H9 (cell line): ENCODE measurements around the gene PTPRJ. TPM values are rescaled to one million over a fixed set of nuclear protein-coding genes. Genes with fewer than 3 reads are reported as not detected.
"Not testable (repeated sequence)": the region's sequence is repeated elsewhere in the genome, so short reads cannot be mapped to it uniquely, and the experiment has no call there.

ENCODE experiments used
- DNase-seq: peaks from one replicate; pipeline ENCODE4 v3.0.0-alpha.2; 2017
- H2AFZ ChIP-seq: one replicate; pipeline ENCODE4 v1.6.1; 2013; ENCODE audit warnings: mild to moderate bottlenecking, low read length, control low read depth, moderate library complexity
- H2AK5ac ChIP-seq: 2 replicates; pipeline ENCODE4 v1.6.1; 2013; ENCODE audit warnings: low read length, control low read depth, mixed read lengths; ENCODE audit not compliant: insufficient read length
- H2BK120ac ChIP-seq: one replicate; pipeline ENCODE4 v1.6.1; 2013; ENCODE audit warnings: low read depth, mild to moderate bottlenecking, low read length, control low read depth, inconsistent platforms; ENCODE audit not compliant: poor library complexity, severe bottlenecking
- H2BK12ac ChIP-seq: 2 replicates; pipeline ENCODE4 v1.6.1; 2013; ENCODE audit warnings: low read length, control low read depth, mixed read lengths, low read depth; ENCODE audit not compliant: insufficient read length
- H2BK15ac ChIP-seq: 2 replicates; pipeline ENCODE4 v1.6.1; 2013; ENCODE audit warnings: low read depth, low read length, control low read depth
- H2BK20ac ChIP-seq: one replicate; pipeline ENCODE4 v1.6.1; 2013; ENCODE audit warnings: low read depth, mild to moderate bottlenecking, low read length, control low read depth, inconsistent platforms; ENCODE audit not compliant: poor library complexity, severe bottlenecking
- H2BK5ac ChIP-seq: 2 replicates; pipeline ENCODE4 v1.6.1; 2013; ENCODE audit warnings: low read length, control low read depth, mixed read lengths; ENCODE audit not compliant: insufficient read length
- H3K14ac ChIP-seq: 2 replicates; pipeline ENCODE4 v1.6.1; 2013; ENCODE audit warnings: low read length, control low read depth; ENCODE audit not compliant: insufficient read depth
- H3K18ac ChIP-seq: 2 replicates; pipeline ENCODE4 v1.6.1; 2013; ENCODE audit warnings: low read depth, mild to moderate bottlenecking, mixed read lengths, low read length, control low read depth; ENCODE audit not compliant: insufficient read length
- H3K23ac ChIP-seq: 2 replicates; pipeline ENCODE4 v1.6.1; 2013; ENCODE audit warnings: low read length, control low read depth, mixed read lengths, low read depth; ENCODE audit not compliant: insufficient read length
- H3K23me2 ChIP-seq: 2 replicates; pipeline ENCODE4 v1.6.1; 2013; ENCODE audit warnings: low read depth, mild to moderate bottlenecking, mixed read lengths, low read length, control low read depth; ENCODE audit not compliant: insufficient read length, poor library complexity, severe bottlenecking
- H3K27ac ChIP-seq: 2 replicates; pipeline ENCODE4 v1.5.1; 2013; ENCODE audit warnings: low read length, control low read depth, mixed read lengths, low read depth; ENCODE audit not compliant: insufficient read length
- H3K27me3 ChIP-seq: 2 replicates; pipeline ENCODE4 v1.6.1; 2013; ENCODE audit warnings: low read length, control low read depth, inconsistent platforms; ENCODE audit not compliant: insufficient read depth
- H3K4ac ChIP-seq: 2 replicates; pipeline ENCODE4 v1.6.1; 2013; ENCODE audit warnings: low read depth, mild to moderate bottlenecking, control low read depth, inconsistent platforms, low read length, moderate library complexity
- H3K4me1 ChIP-seq: 2 replicates; pipeline ENCODE4 v1.6.1; 2013; ENCODE audit warnings: low read length, control low read depth, inconsistent platforms; ENCODE audit not compliant: insufficient read depth
- H3K4me2 ChIP-seq: 2 replicates; pipeline ENCODE4 v1.6.1; 2013; ENCODE audit warnings: low read length, control low read depth, mixed read lengths; ENCODE audit not compliant: insufficient read length, insufficient read depth
- H3K56ac ChIP-seq: 2 replicates; pipeline ENCODE4 v1.6.1; 2013; ENCODE audit warnings: low read depth, mild to moderate bottlenecking, mixed read lengths, low read length, control low read depth; ENCODE audit not compliant: insufficient read length
- H3K79me1 ChIP-seq: 2 replicates; pipeline ENCODE4 v1.6.1; 2013; ENCODE audit warnings: low read depth, mild to moderate bottlenecking, moderate library complexity, low read length, control low read depth, inconsistent platforms; ENCODE audit not compliant: insufficient read depth, poor library complexity, severe bottlenecking
- H3K79me2 ChIP-seq: 2 replicates; pipeline ENCODE4 v1.6.1; 2013; ENCODE audit warnings: low read length, control low read depth, inconsistent platforms; ENCODE audit not compliant: insufficient read depth
- H3K9ac ChIP-seq: 2 replicates; pipeline ENCODE4 v1.6.1; 2013; ENCODE audit warnings: low read length, control low read depth, mixed read lengths; ENCODE audit not compliant: insufficient read length; ENCODE audit errors: extremely low read depth
- H3K9me3 ChIP-seq: one replicate; pipeline ENCODE4 v1.6.1; 2013; ENCODE audit warnings: low read depth, low read length, inconsistent platforms; ENCODE audit not compliant: control insufficient read depth
- H3T11ph ChIP-seq: one replicate; pipeline ENCODE4 v1.6.1; 2013; ENCODE audit warnings: mild to moderate bottlenecking, low read length, control low read depth, inconsistent platforms
- H4K20me1 ChIP-seq: one replicate; pipeline ENCODE4 v1.6.1; 2013; ENCODE audit not compliant: control insufficient read depth, insufficient read length, insufficient read depth
- H4K5ac ChIP-seq: 2 replicates; pipeline ENCODE4 v1.6.1; 2013; ENCODE audit warnings: low read depth, mild to moderate bottlenecking, mixed read lengths, low read length, control low read depth; ENCODE audit not compliant: insufficient read length
- H4K8ac ChIP-seq: replicated peaks from 2 replicates; pipeline ENCODE4 v1.6.1; 2013; ENCODE audit warnings: low read length, control low read depth, mixed read lengths, low read depth; ENCODE audit not compliant: insufficient read length
- H4K91ac ChIP-seq: 2 replicates; pipeline ENCODE4 v1.6.1; 2013; ENCODE audit warnings: low read depth, mild to moderate bottlenecking, moderate library complexity, mixed read lengths, low read length, control low read depth; ENCODE audit not compliant: insufficient read length
- H3K27ac Mint-ChIP-seq, 3 experiments: 2 replicates in 2 of 3; 3 replicates in 1 of 3; pipeline ENCODE4 v1.8.0; 2020 to 2021; ENCODE audit warnings: mixed read lengths in 3 of 3, mild to moderate bottlenecking in 1 of 3, moderate library complexity in 1 of 3
- H3K27me3 Mint-ChIP-seq: 2 replicates; pipeline ENCODE4 v1.8.0; 2021; ENCODE audit warnings: low read depth, mild to moderate bottlenecking, moderate library complexity, mixed read lengths
- H3K36me3 Mint-ChIP-seq, 3 experiments: 2 replicates in 2 of 3; 3 replicates in 1 of 3; pipeline ENCODE4 v1.8.0; 2020 to 2021; ENCODE audit warnings: low read depth in 3 of 3, mixed read lengths in 3 of 3; ENCODE audit not compliant: insufficient read depth in 1 of 3
- H3K4me1 Mint-ChIP-seq, 2 experiments: 2 replicates each; pipeline ENCODE4 v1.8.0; 2020; ENCODE audit warnings: mixed read lengths in 2 of 2
- H3K4me3 Mint-ChIP-seq, 2 experiments: 2 replicates in 1 of 2; 3 replicates in 1 of 2; pipeline ENCODE4 v1.8.0; 2020 to 2021; ENCODE audit warnings: mild to moderate bottlenecking in 2 of 2, mixed read lengths in 2 of 2, moderate library complexity in 1 of 2
- H3K9me3 Mint-ChIP-seq, 2 experiments: 2 replicates in 1 of 2; 3 replicates in 1 of 2; pipeline ENCODE4 v1.8.0; 2020; ENCODE audit warnings: mild to moderate bottlenecking in 2 of 2, mixed read lengths in 2 of 2, moderate library complexity in 1 of 2
- WGBS: extraction: QIAGEN DNeasy Blood & Tissue Kit; methylation state at CpG from one replicate; pipeline ENCODE4 v1.1.7; 2013; ENCODE audit warnings: missing lambda C conversion rate, low lambda C conversion rate, mixed read lengths; ENCODE audit not compliant: insufficient read length; ENCODE audit errors: extremely low coverage; 5-methylcytosine and 5-hydroxymethylcytosine counted together
- total RNA-seq: library from RNA; stranded (reverse); gene quantifications from 2 replicates; pipeline ENCODE4 v1.2.1, GENCODE V29; 2021
- TF ChIP-seq, protein P1 (sequence below): fragments of 200-600 bp; sonication (generic); conservative IDR thresholded peaks from 3 replicates; pipeline ENCODE4 v1.8.0; 2021; ENCODE audit warnings: antibody characterized with exemption, mild to moderate bottlenecking

The PTPRJ gene
- total RNA-seq, 1 experiment from 2014 or later, result 10.6 TPM

DNA sequence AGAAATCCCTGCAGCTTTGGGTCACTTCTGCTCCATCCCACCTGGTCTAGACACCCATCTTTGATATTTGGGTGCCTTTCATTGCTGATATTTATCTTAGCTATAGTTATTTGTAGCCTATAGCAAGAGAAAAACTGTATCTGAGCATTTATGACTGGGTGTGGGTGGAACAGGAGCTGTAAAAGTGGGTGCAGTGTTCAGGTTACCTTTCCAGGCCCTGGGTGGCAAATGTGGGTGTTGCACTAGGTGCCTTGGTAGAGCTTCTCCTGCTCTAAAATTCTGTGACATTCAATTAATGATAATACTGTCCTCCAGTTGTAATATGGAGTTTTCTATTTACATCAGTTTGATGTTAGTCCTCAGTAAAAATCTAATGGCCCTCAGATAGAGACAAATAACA, 157.9 kb downstream of the PTPRJ start:
- Histone ChIP-seq H3K9me3 (no peaks in the 10 kb centered on the region), H3K4ac (no peak overlapping the region), H3K4me1 (no peaks in the 10 kb centered on the region), H4K5ac (no peak overlapping the region), H2BK120ac (no peak overlapping the region), H3K4me2 (no peak overlapping the region), H3K9ac (no peak overlapping the region), H3T11ph (no peak overlapping the region), H3K18ac (no peak overlapping the region), H3K27me3 (no peaks in the 10 kb centered on the region), H2AFZ (no peak overlapping the region), H4K8ac (no peak overlapping the region), H3K27ac (no peak overlapping the region), H2AK5ac (no peak overlapping the region), H3K79me1 (no peaks in the 10 kb centered on the region), H3K79me2 (no peaks in the 10 kb centered on the region), H3K14ac (no peak overlapping the region), H2BK12ac (no peak overlapping the region), H4K91ac (no peak overlapping the region), H4K20me1 (no peaks in the 10 kb centered on the region), H2BK20ac (no peak overlapping the region), H3K23me2 (no peaks in the 10 kb centered on the region), H3K56ac (no peak overlapping the region), H3K23ac (no peak overlapping the region), H2BK5ac (no peak overlapping the region), H2BK15ac (no peak overlapping the region)
- no peak for DNase-seq
- TF ChIP-seq, protein P1, sequence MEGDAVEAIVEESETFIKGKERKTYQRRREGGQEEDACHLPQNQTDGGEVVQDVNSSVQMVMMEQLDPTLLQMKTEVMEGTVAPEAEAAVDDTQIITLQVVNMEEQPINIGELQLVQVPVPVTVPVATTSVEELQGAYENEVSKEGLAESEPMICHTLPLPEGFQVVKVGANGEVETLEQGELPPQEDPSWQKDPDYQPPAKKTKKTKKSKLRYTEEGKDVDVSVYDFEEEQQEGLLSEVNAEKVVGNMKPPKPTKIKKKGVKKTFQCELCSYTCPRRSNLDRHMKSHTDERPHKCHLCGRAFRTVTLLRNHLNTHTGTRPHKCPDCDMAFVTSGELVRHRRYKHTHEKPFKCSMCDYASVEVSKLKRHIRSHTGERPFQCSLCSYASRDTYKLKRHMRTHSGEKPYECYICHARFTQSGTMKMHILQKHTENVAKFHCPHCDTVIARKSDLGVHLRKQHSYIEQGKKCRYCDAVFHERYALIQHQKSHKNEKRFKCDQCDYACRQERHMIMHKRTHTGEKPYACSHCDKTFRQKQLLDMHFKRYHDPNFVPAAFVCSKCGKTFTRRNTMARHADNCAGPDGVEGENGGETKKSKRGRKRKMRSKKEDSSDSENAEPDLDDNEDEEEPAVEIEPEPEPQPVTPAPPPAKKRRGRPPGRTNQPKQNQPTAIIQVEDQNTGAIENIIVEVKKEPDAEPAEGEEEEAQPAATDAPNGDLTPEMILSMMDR, result no peak
- Mint-ChIP-seq H3K27ac (no peak overlapping the region), H3K4me1 (peaks cover 10 to 13% of the 10 kb centered on the region in 2 experiments), H3K27me3 (no peaks in the 10 kb centered on the region), H3K36me3 (peaks cover 9 to 13% (median 11%) of the 10 kb centered on the region in 3 experiments; a peak in 5 of 7 replicates), H3K4me3 (no peak overlapping the region), H3K9me3 (no peaks in the 10 kb centered on the region)

DNA sequence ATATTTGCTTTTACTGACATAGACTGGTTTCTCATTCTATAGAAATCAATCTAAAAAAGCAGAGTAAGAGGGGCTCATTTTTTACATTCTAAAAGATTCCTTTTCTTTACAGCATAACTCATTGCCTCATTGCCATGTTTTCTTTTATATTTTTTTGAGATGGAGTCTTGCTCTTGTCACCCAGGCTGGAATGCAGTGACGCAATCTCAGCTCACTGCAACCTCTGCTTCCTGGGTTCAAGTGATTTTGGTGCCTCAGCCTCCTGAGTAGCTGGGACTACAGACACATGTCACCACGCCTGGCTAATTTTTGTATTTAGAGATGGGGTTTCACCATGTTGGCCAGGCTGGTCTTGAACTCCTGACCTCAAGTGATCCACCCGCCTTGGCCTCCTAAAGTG, 159.5 kb downstream of the PTPRJ start:
- not testable (repeated sequence) for H3K4ac ChIP-seq, H3K79me2 ChIP-seq, H2BK5ac ChIP-seq, H4K8ac ChIP-seq, H3K79me1 ChIP-seq, H4K91ac ChIP-seq, H3T11ph ChIP-seq, H3K27ac ChIP-seq, H2BK120ac ChIP-seq, H2AK5ac ChIP-seq, H4K5ac ChIP-seq, H3K27ac Mint-ChIP-seq, H3K56ac ChIP-seq, H3K4me2 ChIP-seq, H3K4me3 Mint-ChIP-seq, DNase-seq, H3K27me3 Mint-ChIP-seq, H3K9me3 Mint-ChIP-seq, H3K9ac ChIP-seq, H2BK20ac ChIP-seq, H3K9me3 ChIP-seq, H3K4me1 ChIP-seq, H3K4me1 Mint-ChIP-seq, H2BK12ac ChIP-seq, H2BK15ac ChIP-seq, H3K23ac ChIP-seq, H4K20me1 ChIP-seq, H2AFZ ChIP-seq, H3K14ac ChIP-seq, H3K27me3 ChIP-seq, H3K23me2 ChIP-seq, H3K18ac ChIP-seq
- peaks cover 11 to 17% (median 13%) of the 10 kb centered on the region in 3 experiments; a peak in 6 of 7 replicates for H3K36me3 Mint-ChIP-seq
- no CpG with 5 or more reads among the region's 3 CpGs for WGBS
